ENCODE measurements around the gene MUC2.

DNA sequence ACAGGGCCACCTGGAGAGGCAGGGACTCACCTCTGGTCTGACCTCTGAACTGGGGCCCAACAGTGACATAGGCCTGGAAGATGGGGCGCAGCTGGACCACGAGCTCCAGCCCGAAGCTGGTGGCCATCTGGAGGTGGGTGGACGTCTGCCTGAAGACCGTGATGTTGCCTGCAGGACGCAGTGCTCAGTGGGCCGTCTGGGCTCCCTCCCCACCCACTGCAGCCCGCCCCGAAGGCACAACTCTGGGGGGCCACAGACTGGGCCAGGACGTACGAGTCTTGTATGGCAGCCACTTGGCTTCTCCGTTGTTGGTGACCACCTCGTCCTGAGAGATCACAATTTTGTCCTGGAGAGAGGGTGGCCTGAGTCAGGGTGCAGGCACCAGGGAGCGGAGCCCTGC lies 46.1 kb upstream of the MUC2 start:
- TF ChIP-seq, protein P1, sequence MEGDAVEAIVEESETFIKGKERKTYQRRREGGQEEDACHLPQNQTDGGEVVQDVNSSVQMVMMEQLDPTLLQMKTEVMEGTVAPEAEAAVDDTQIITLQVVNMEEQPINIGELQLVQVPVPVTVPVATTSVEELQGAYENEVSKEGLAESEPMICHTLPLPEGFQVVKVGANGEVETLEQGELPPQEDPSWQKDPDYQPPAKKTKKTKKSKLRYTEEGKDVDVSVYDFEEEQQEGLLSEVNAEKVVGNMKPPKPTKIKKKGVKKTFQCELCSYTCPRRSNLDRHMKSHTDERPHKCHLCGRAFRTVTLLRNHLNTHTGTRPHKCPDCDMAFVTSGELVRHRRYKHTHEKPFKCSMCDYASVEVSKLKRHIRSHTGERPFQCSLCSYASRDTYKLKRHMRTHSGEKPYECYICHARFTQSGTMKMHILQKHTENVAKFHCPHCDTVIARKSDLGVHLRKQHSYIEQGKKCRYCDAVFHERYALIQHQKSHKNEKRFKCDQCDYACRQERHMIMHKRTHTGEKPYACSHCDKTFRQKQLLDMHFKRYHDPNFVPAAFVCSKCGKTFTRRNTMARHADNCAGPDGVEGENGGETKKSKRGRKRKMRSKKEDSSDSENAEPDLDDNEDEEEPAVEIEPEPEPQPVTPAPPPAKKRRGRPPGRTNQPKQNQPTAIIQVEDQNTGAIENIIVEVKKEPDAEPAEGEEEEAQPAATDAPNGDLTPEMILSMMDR (IDR thresholded peaks at IDR 0.05): no peak
- no peak for TF ChIP-seq EP300 (IDR thresholded peaks at IDR 0.05)
- no peak for TF ChIP-seq POLR2A (IDR thresholded peaks at IDR 0.05)

Measured in sigmoid colon (tissue), 4 donors.